ENCODE data around the gene ERMAP.
A peak's percentile ranks its signal among the peaks of the same experiment; 100 is the strongest.

Gene ERMAP, protein sequence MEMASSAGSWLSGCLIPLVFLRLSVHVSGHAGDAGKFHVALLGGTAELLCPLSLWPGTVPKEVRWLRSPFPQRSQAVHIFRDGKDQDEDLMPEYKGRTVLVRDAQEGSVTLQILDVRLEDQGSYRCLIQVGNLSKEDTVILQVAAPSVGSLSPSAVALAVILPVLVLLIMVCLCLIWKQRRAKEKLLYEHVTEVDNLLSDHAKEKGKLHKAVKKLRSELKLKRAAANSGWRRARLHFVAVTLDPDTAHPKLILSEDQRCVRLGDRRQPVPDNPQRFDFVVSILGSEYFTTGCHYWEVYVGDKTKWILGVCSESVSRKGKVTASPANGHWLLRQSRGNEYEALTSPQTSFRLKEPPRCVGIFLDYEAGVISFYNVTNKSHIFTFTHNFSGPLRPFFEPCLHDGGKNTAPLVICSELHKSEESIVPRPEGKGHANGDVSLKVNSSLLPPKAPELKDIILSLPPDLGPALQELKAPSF

DNA sequence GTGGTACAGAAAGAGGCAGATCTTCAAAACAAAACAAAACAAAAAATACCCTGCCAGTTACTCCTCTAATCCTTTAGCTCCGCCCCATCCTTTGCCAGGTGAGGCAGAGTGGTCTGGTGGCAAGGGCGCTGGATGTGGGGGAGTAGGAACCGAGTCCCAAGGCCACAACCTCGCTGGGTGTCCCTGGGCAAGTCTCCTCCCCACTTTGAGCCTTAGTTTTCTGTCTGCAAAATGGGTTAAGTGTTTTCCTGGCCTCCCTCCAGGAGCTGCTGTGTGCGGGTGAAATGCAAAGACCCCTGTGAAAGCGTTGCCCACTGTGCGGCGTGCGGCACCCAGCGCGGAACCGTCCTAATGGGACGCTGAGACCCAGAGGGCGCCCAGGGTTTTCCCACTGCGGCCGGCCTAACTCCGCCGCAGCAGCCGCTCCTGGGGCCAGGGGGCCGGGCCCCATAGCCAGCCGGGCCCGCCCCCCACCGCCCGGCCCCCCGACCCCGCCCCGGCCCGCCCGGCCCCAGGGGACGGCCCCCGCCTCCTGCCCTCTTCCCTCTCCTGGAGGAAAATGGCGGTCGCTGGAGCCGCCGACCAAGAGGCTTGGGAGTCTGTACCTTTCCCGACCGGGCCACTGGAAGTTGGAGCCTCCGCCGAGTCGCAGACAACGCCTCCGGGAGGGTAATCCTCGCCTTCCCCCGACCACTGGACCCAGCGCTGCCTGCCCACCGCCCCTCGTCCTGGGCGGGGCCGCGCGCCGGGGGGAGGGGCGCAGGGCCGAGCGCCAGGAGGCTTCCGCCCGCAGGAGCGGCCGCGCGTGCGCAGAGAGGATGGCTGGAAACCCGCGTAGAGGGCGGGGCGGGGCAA lies at the start of gene ERMAP, which contains the start of gene SVBP:
ERMAP (plus strand) TSS at position 538 of the 855 bp plus-strand sequence. CDS start 13,327 bp downstream, outside the sequence.
SVBP (minus strand) TSS at position 813 of the 855 bp plus-strand sequence. CDS start 853 bp downstream, outside the sequence.
- DNase-seq (ENCODE audit: low read depth in 2 of 2), result peak; percentile 89 to 91
- peak within 1 kb of the TSS; percentile 68 to 87 for H3K4me3 ChIP-seq (replicated peaks in 1 of 2; ENCODE audit: low read depth in 2 of 2, low read length in 2 of 2)
- TF ChIP-seq, protein P1, sequence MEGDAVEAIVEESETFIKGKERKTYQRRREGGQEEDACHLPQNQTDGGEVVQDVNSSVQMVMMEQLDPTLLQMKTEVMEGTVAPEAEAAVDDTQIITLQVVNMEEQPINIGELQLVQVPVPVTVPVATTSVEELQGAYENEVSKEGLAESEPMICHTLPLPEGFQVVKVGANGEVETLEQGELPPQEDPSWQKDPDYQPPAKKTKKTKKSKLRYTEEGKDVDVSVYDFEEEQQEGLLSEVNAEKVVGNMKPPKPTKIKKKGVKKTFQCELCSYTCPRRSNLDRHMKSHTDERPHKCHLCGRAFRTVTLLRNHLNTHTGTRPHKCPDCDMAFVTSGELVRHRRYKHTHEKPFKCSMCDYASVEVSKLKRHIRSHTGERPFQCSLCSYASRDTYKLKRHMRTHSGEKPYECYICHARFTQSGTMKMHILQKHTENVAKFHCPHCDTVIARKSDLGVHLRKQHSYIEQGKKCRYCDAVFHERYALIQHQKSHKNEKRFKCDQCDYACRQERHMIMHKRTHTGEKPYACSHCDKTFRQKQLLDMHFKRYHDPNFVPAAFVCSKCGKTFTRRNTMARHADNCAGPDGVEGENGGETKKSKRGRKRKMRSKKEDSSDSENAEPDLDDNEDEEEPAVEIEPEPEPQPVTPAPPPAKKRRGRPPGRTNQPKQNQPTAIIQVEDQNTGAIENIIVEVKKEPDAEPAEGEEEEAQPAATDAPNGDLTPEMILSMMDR (IDR thresholded peaks at IDR 0.05; ENCODE audit: low read depth, low read length), result no peak

DNA sequence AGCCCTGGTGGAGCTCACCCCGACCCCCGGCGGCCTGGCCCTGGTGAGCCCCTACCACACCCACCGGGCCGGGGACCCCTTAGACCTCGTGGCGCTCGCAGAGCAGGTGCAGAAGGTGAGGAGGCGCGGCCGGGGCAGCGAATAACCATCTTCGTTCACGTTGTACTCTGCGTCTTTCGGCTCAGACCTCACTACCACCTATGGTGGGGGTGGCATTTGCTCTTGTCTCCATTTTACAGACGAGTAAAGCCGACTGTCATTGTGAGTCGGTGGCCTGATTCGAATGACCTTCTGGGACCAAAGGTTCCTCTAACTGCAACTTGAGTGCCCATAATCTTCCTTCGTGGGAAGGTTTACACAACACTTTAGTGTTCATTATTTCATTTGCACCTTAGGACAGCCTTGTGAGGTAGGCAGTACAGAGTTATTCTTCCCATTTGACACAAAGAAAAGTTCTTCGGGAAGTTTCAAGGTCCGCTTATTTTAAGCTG lies 49.4 kb upstream of the ERMAP start:
- peak; percentile 18 to 19 for DNase-seq (ENCODE audit: low read depth in 2 of 2)
- TF ChIP-seq, protein P1 (IDR thresholded peaks at IDR 0.05; ENCODE audit: low read depth, low read length), result no peak
- H3K4me3 ChIP-seq (replicated peaks in 1 of 2; ENCODE audit: low read depth in 2 of 2, low read length in 2 of 2), result peak overlapping the region; percentile 82 to 96

DNA sequence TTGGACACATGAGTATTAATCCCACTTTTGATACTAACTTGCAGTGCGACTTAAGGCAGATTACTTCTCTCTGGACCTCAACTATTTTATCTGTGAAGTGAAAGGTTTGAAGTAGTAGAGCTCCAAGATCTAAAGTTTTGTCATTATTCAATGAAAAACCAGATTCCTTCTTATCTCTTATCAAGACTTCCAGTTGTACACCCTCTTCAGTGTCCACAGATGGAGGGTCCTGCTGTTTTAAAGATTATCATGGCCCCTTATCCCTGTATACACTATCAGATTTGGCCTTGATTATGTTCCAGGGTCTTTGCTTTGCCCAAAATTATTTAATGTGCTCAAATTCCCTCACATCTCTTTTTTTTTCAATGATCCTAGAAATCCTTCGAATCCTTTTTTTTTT lies 48.8 kb upstream of the ERMAP start:
- H3K4me3 ChIP-seq (replicated peaks in 1 of 2; ENCODE audit: low read depth in 2 of 2, low read length in 2 of 2), result peak overlapping the region; percentile 82 to 96
- TF ChIP-seq, protein P1 (IDR thresholded peaks at IDR 0.05; ENCODE audit: low read depth, low read length), result no peak
- no peak for DNase-seq (ENCODE audit: low read depth in 2 of 2)

DNA sequence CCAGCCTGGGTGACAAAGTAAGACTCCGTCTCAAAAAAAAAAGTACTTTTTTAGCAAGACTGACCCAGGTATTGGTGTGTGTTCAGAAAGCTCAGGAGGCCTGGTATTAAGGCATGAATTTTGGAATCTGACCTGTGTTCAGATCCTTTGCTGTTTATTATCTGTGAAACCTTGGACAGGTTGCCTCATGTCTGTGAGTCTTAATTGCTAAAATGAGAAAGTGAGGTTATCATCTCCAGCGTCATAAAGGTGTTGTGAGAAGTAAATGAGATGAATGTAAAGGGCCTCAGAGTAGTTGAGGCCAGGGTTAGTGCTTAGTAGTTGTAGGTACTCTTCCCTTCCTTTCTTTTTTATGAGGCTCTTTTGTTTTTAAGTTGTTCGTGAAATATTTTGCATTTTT lies 47.1 kb upstream of the ERMAP start:
- DNase-seq (ENCODE audit: low read depth in 2 of 2), result no peak
- TF ChIP-seq, protein P1 (IDR thresholded peaks at IDR 0.05; ENCODE audit: low read depth, low read length), result no peak
- H3K4me3 ChIP-seq (replicated peaks in 1 of 2; ENCODE audit: low read depth in 2 of 2, low read length in 2 of 2), result no peak overlapping the region

DNA sequence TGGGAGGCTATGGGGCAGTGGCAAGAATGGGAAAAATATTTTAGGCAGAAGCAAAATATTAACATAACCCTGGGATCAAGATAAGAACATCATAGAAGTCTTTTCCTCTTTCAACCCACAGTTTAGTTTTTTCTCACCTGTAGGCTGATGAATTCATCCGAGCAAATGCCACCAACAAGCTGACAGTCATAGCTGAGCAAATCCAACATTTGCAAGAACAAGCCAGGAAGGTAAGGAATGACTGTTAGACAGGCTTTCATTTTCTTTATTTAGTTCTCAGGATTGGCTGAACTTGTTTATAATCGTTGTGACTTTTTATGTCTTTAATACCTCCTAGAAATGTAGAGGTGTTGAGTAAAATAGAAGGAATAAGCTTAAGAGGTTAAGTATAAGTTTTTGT lies 43.5 kb upstream of the ERMAP start:
- TF ChIP-seq, protein P1 (IDR thresholded peaks at IDR 0.05; ENCODE audit: low read depth, low read length), result no peak
- no peak for DNase-seq (ENCODE audit: low read depth in 2 of 2)

DNA sequence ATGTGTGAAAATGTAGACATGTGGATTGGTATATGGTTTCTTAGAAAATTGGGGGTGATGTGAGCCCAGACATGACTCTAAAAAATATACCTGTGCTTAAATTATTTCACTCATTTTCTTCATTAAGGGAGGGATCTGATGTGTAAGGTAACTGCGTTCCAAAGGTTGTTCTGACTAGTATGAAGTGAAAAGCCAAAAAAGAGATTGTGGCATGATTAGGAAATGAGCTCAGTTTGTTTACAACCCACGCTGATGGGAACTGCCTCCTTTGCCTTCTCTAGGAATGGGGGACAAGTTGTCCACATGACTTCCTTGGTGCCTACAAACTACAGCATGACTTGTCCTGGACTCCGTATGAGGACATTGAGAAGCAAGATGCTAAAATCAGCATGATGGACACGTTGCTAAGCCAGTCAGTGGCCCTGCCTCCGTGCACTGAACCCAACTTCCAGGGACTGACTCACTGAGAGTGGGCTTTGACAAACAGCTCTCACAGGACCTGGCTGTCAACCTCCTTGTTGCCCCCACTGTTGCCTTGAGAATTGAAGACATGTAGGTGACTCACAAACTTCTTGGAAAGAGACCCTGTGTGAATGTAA lies 41.9 kb upstream of the ERMAP start:
- H3K4me3 ChIP-seq (replicated peaks in 1 of 2; ENCODE audit: low read depth in 2 of 2, low read length in 2 of 2), result no peak overlapping the region
- no peak for DNase-seq (ENCODE audit: low read depth in 2 of 2)
- TF ChIP-seq, protein P1 (IDR thresholded peaks at IDR 0.05; ENCODE audit: low read depth, low read length), result no peak

More for the DNA sequence above, 43.5 kb upstream of the ERMAP start:
- no peak overlapping the region for H3K4me3 ChIP-seq (replicated peaks in 1 of 2; ENCODE audit: low read depth in 2 of 2, low read length in 2 of 2)

Measured in cardiac fibroblast (primary cell).